ENCODE results near the gene TECRL. TPM values are rescaled to one million over a fixed set of nuclear protein-coding genes. Genes with fewer than 3 reads are reported as not detected.

TECRL gene
- total and polyA plus RNA-seq, 9 donors = 0.07 to 0.27 (median 0.08) TPM; not detected in 6

- TF ChIP-seq, protein P1, sequence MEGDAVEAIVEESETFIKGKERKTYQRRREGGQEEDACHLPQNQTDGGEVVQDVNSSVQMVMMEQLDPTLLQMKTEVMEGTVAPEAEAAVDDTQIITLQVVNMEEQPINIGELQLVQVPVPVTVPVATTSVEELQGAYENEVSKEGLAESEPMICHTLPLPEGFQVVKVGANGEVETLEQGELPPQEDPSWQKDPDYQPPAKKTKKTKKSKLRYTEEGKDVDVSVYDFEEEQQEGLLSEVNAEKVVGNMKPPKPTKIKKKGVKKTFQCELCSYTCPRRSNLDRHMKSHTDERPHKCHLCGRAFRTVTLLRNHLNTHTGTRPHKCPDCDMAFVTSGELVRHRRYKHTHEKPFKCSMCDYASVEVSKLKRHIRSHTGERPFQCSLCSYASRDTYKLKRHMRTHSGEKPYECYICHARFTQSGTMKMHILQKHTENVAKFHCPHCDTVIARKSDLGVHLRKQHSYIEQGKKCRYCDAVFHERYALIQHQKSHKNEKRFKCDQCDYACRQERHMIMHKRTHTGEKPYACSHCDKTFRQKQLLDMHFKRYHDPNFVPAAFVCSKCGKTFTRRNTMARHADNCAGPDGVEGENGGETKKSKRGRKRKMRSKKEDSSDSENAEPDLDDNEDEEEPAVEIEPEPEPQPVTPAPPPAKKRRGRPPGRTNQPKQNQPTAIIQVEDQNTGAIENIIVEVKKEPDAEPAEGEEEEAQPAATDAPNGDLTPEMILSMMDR (IDR thresholded peaks at IDR 0.05) = no peak
- TF ChIP-seq POLR2A (IDR thresholded peaks at IDR 0.05) = no peak
- no peak for TF ChIP-seq EP300 (IDR thresholded peaks at IDR 0.05)
- WGBS, 3 donors = 77 to 82% (median 81%) methylated on average over 3 of the region's 3 CpGs
- no peaks in the 10 kb centered on the region for H3K9me3 ChIP-seq
- no peaks in the 10 kb centered on the region for H3K27me3 ChIP-seq
- H3K27ac ChIP-seq = no peak overlapping the region
- intact Hi-C loops (cut with DNase I) = no loop called here
- no peaks in the 10 kb centered on the region for H3K4me1 ChIP-seq (ENCODE audit: insufficient read depth)
- no peaks in the 10 kb centered on the region for H3K36me3 ChIP-seq
- DNase-seq = no peak
- no peak overlapping the region for H3K4me3 ChIP-seq
Measured at GRCh38 chr4:64394469-64394868, 14.8 kb downstream of the TECRL start.

DNA sequence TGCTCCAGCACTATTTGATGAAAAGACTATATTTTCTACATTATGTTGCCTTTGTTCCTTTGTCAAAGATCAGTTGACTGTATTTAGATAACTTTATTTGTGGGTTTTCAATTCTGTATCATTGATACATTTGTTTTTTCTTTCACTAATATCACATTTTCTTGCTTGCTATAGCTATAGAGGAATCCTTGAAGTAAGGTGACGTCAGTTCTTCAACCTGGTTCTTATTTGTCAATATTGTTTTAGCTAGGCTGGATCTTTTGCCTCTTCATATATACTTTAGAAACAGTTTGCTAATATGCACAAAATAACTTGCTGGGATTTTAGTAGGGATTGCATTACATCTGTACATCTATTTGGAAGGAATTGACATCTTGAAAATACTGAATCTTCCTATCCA lies 21.0 kb downstream of the TECRL start:
- Histone ChIP-seq H3K36me3 (no peaks in the 10 kb centered on the region), H3K4me1 (ENCODE audit: insufficient read depth) (no peaks in the 10 kb centered on the region), H3K4me3 (no peak overlapping the region), H3K27ac (no peak overlapping the region), H3K9me3 (no peaks in the 10 kb centered on the region), H3K27me3 (no peaks in the 10 kb centered on the region)
- 95 to 98% (median 97%) methylated on average over 1 of the region's 1 CpG for WGBS, 3 donors
- TF ChIP-seq, protein P1 (IDR thresholded peaks at IDR 0.05) = no peak
- TF ChIP-seq POLR2A (IDR thresholded peaks at IDR 0.05) = no peak
- no peak for TF ChIP-seq EP300 (IDR thresholded peaks at IDR 0.05)
- intact Hi-C loops (cut with DNase I) = no loop called here
- no peak for DNase-seq

GRCh38 chr4:64385220-64385619 lies 24.0 kb downstream of the TECRL start:
- H3K9me3 ChIP-seq = no peaks in the 10 kb centered on the region
- H3K4me1 ChIP-seq (ENCODE audit: insufficient read depth) = no peaks in the 10 kb centered on the region
- DNase-seq = no peak
- no peaks in the 10 kb centered on the region for H3K27me3 ChIP-seq
- H3K4me3 ChIP-seq = no peak overlapping the region
- no peaks in the 10 kb centered on the region for H3K36me3 ChIP-seq
- intact Hi-C loops (cut with DNase I) = no loop called here
- H3K27ac ChIP-seq = no peak overlapping the region
- TF ChIP-seq, protein P1 (IDR thresholded peaks at IDR 0.05) = no peak
- TF ChIP-seq EP300 (IDR thresholded peaks at IDR 0.05) = no peak
- no peak for TF ChIP-seq POLR2A (IDR thresholded peaks at IDR 0.05)
- 78 to 100% (median 94%) methylated on average over 1 of the region's 1 CpG for WGBS, 3 donors

DNA sequence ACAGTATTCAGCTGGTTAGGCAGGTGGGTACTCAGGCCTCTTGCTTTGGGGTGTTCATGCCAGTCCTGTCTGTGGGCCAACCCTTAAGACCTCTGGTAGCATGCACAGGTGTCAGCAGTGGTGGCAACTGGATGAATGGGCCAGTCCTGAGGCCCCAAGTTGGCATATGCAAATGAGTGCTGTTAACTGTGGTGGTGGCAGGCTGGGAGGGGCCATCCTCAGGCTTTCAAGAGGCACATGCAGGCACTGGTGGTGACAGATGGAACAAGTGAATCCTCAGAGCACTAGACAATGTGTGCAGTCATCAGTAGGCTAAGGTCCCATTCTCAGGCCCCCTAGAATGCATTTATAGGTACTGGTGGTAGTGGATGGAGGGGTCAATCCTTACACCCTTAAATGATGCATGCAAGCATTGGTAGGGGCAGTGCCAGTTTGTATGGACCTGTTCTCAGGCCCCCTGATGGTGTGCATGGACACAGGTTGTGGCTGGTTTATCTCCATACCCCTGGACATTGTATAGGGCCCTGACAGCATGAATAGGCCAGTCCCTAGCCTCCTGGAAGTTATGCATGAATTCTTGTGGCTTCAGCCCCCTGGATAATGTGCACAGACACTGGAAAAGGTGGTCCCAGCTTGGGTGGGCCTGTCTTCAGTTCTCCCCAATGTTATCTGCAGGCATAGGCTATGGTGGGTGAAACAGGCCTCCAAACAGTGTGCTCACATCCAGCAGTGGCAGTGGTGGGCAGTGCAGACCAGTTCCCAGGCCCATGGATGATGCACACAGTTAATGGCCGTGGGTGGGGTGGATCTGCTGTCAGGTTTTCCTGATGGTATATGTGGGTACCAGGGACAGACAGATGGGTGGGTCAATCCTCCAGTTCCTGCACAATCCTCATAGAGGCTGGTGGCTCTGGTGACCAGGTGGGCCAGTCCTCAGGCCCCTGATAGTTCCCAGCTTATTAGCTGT lies 24.7 kb downstream of the TECRL start:
- Histone ChIP-seq H3K9me3 (no peaks in the 10 kb centered on the region), H3K36me3 (no peaks in the 10 kb centered on the region), H3K4me3 (no peak overlapping the region), H3K27me3 (no peaks in the 10 kb centered on the region), H3K4me1 (ENCODE audit: insufficient read depth) (no peaks in the 10 kb centered on the region), H3K27ac (no peak overlapping the region)
- no peak for DNase-seq
- TF ChIP-seq, protein P1 (IDR thresholded peaks at IDR 0.05) = no peak
- TF ChIP-seq POLR2A (IDR thresholded peaks at IDR 0.05) = no peak
- no peak for TF ChIP-seq EP300 (IDR thresholded peaks at IDR 0.05)
- WGBS, 3 donors = 80 to 91% (median 90%) methylated on average over 1 of the region's 1 CpG
- intact Hi-C loops (cut with DNase I) = no loop called here

Measured in ovary (tissue), 9 donors.